HepG2 (cell line): ENCODE measurements around the gene ADCY9. TPM values are rescaled to one million over a fixed set of nuclear protein-coding genes. Genes with fewer than 3 reads are reported as not detected.

Experiments used
- CCAR2 ChIP-seq: fragments of 200-400 bp; formaldehyde crosslinking; optimal IDR thresholded peaks from 2 replicates; pipeline ENCODE3; 2018; ENCODE audit warnings: low read depth, mild to moderate bottlenecking, low read length, moderate library complexity
- KLF9 ChIP-seq: IDR thresholded peaks from 2 replicates; pipeline ENCODE4 v1.6.1; 2016; ENCODE audit warnings: low read depth
- LCORL ChIP-seq, 2 experiments: fragments of 450-650 bp in 1 of 2; sonication (generic) in 1 of 2; formaldehyde crosslinking in 1 of 2; IDR thresholded peaks; 2 replicates each; pipeline versions ENCODE4 v1.5.0 to v1.6.1; 2017 to 2020; ENCODE audit warnings: antibody characterized with exemption in 1 of 2, missing genetic modification reagents in 1 of 2
- NFYB ChIP-seq: sonication (generic); formaldehyde crosslinking; IDR thresholded peaks from 2 replicates; pipeline ENCODE4 v1.4.0; 2020; ENCODE audit warnings: missing genetic modification reagents
- POLR2A ChIP-seq, 2 experiments: IDR thresholded peaks; 2 replicates each; pipeline ENCODE4 v1.6.1; 2011; ENCODE audit warnings: low read depth in 2 of 2, low read length in 2 of 2, mild to moderate bottlenecking in 1 of 2, moderate library complexity in 1 of 2; ENCODE audit not compliant: insufficient read depth in 1 of 2
- RXRA ChIP-seq: sonication (generic); formaldehyde crosslinking; IDR thresholded peaks from 2 replicates; pipeline ENCODE4 v1.5.1; 2020; ENCODE audit warnings: missing genetic modification reagents
- SALL2 ChIP-seq: sonication (generic); formaldehyde crosslinking; IDR thresholded peaks from 2 replicates; pipeline ENCODE4 v1.8.1; 2023; ENCODE audit warnings: mild to moderate bottlenecking, missing genetic modification reagents, inconsistent platforms
- SPEN ChIP-seq: sonication (generic); formaldehyde crosslinking; IDR thresholded peaks from 2 replicates; pipeline ENCODE4 v1.5.1; 2020; ENCODE audit warnings: low read depth, mild to moderate bottlenecking, missing genetic modification reagents
- SRSF1 ChIP-seq: fragments of 200-400 bp; formaldehyde crosslinking; optimal IDR thresholded peaks from 2 replicates; pipeline ENCODE3; 2017; ENCODE audit warnings: mild to moderate bottlenecking, low read depth, low read length, moderate library complexity
- TBX3 ChIP-seq: fragments of 450-650 bp; IDR thresholded peaks from 2 replicates; pipeline ENCODE4 v1.6.1; 2017; ENCODE audit warnings: antibody characterized with exemption, mild to moderate bottlenecking, inconsistent platforms, borderline replicate concordance
- TEAD2 ChIP-seq: sonication (generic); formaldehyde crosslinking; IDR thresholded peaks from 2 replicates; pipeline ENCODE4 v1.9.0; 2021; ENCODE audit warnings: missing genetic modification reagents
- ZNF234 ChIP-seq: sonication (generic); formaldehyde crosslinking; conservative IDR thresholded peaks from 2 replicates; pipeline ENCODE4 v1.5.1; 2020; ENCODE audit warnings: mild to moderate bottlenecking, missing genetic modification reagents
- ZNF530 ChIP-seq: sonication (generic); formaldehyde crosslinking; IDR thresholded peaks from 2 replicates; pipeline ENCODE4 v1.5.0; 2020; ENCODE audit warnings: low read depth, mild to moderate bottlenecking, missing genetic modification reagents
- ZNF766 ChIP-seq: sonication (generic); formaldehyde crosslinking; IDR thresholded peaks from 2 replicates; pipeline ENCODE4 v1.5.0; 2020; ENCODE audit warnings: missing genetic modification reagents, borderline replicate concordance
- ZNF773 ChIP-seq: sonication (generic); formaldehyde crosslinking; IDR thresholded peaks from 2 replicates; pipeline ENCODE4 v1.4.0; 2020; ENCODE audit warnings: missing genetic modification reagents, borderline replicate concordance
- polyA plus RNA-seq, 8 experiments: library from polyadenylated mRNA; depleted of rRNA in 3 of 8; stranded (reverse) in 7 of 8; unstranded in 1 of 8; fragments of >200 nt; fragmentation: Illumina TruSeq in 4 of 8; extraction: Trizol in 4 of 8; gene quantifications; 2 replicates each; pipeline versions ENCODE4 v1.2.1 to v1.2.3, GENCODE V29; 2011 to 2016; ENCODE audit warnings: low read depth in 4 of 8, missing spikeins in 1 of 8, mixed read lengths in 1 of 8; ENCODE audit not compliant: insufficient read depth in 1 of 8
- total RNA-seq, 5 experiments: library from RNA; depleted of rRNA; stranded (reverse); fragments of >200 nt; fragmentation: Illumina TruSeq; extraction: Trizol; gene quantifications; 2 replicates each; pipeline ENCODE4 v1.2.3, GENCODE V29; 2016; ENCODE audit warnings: low read depth in 1 of 5
- TF ChIP-seq, protein P1 (sequence below): sonication (generic); formaldehyde crosslinking; IDR thresholded peaks from 2 replicates; pipeline ENCODE4 v1.4.0; 2020; ENCODE audit warnings: missing genetic modification reagents
- TF ChIP-seq, protein P2 (sequence below): sonication (generic); formaldehyde crosslinking; IDR thresholded peaks from 2 replicates; pipeline ENCODE4 v1.5.1; 2020; ENCODE audit warnings: mild to moderate bottlenecking, missing genetic modification reagents, borderline replicate concordance
- TF ChIP-seq, protein P3 (sequence below): sonication (generic); formaldehyde crosslinking; IDR thresholded peaks from 2 replicates; pipeline ENCODE4 v1.4.0; 2020; ENCODE audit warnings: missing genetic modification reagents

Gene ADCY9
- total and polyA plus RNA-seq, 2 of the 13 experiments (the other 11 are each of a cell fraction or from before 2014, with no cell fraction given), result 11.2 to 13.9 TPM

DNA sequence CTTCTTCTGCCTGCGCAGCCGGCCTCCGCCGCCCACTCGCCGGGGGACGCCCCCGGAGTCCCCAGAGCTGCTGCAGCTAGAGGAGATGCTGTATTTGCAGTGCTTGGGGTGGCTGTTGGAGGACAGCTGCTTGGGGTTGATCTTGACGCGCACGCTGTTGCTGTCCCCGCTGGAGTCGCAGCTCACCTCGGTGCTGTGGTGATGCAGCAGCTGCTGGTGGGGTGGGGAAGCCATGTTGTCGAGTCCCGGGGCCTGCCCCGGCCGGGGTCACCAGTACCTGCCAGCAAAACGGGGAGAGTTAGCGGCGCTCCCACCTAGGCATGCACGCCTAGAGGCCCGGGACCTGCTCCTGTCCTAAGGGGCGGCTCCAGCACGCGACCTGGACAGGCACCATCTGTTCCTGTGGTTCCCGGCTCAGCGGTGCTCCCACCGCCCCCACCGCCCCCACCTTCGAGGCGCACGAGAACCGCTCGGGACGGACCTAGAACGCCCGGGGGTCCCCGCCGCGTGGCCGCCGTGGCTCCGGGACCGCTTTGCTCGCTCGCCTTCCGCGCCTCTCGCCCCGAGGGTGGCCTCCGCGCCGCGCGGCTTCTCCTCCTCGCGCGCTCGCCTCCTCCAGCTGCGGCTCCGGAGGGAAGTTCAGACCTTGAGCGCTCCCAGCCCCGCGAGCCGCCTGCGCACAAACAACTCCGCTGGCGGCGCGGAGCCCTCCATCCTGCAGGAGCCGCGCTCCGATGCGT, 863 bp downstream of the ADCY9 start (continued):
- 0 out of 2 replicates have a peak, but pooled peaks have one; percentile 60 for TF ChIP-seq SALL2 (CRISPR knock-in tag)
- TF ChIP-seq, protein P1, sequence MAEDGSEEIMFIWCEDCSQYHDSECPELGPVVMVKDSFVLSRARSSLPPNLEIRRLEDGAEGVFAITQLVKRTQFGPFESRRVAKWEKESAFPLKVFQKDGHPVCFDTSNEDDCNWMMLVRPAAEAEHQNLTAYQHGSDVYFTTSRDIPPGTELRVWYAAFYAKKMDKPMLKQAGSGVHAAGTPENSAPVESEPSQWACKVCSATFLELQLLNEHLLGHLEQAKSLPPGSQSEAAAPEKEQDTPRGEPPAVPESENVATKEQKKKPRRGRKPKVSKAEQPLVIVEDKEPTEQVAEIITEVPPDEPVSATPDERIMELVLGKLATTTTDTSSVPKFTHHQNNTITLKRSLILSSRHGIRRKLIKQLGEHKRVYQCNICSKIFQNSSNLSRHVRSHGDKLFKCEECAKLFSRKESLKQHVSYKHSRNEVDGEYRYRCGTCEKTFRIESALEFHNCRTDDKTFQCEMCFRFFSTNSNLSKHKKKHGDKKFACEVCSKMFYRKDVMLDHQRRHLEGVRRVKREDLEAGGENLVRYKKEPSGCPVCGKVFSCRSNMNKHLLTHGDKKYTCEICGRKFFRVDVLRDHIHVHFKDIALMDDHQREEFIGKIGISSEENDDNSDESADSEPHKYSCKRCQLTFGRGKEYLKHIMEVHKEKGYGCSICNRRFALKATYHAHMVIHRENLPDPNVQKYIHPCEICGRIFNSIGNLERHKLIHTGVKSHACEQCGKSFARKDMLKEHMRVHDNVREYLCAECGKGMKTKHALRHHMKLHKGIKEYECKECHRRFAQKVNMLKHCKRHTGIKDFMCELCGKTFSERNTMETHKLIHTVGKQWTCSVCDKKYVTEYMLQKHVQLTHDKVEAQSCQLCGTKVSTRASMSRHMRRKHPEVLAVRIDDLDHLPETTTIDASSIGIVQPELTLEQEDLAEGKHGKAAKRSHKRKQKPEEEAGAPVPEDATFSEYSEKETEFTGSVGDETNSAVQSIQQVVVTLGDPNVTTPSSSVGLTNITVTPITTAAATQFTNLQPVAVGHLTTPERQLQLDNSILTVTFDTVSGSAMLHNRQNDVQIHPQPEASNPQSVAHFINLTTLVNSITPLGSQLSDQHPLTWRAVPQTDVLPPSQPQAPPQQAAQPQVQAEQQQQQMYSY (CRISPR knock-in tag), result peak; percentile 18; the same call in 1 of the 2 replicates
- TF ChIP-seq ZNF773 (CRISPR knock-in tag), result 0 out of 2 replicates have a peak, but pooled peaks have one; percentile 40
- TF ChIP-seq CCAR2, result no peak
- TF ChIP-seq ZNF766 (CRISPR knock-in tag), result peak; percentile 32; the same call in 1 of the 2 replicates
- TF ChIP-seq SRSF1, result no peak
- TF ChIP-seq POLR2A (IDR thresholded peaks at IDR 0.05; ENCODE audit: insufficient read depth in 1 of 2, low read depth in 2 of 2, low read length in 2 of 2), result no peak
- no peak for TF ChIP-seq ZNF530 (CRISPR knock-in tag)
- TF ChIP-seq TBX3, result no peak
- no peak for TF ChIP-seq NFYB
- no peak for TF ChIP-seq LCORL (IDR thresholded peaks at IDR 0.05)
- 0 out of 2 replicates have a peak, but pooled peaks have one; percentile 45 for TF ChIP-seq LCORL (CRISPR knock-in tag; IDR thresholded peaks at IDR 0.05)
- 0 out of 2 replicates have a peak, but pooled peaks have one; percentile 58 for TF ChIP-seq ZNF234 (CRISPR knock-in tag)
- peak; percentile 12; the same call in 1 of the 2 replicates for TF ChIP-seq RXRA
- peak; percentile 41; the same call in 1 of the 2 replicates for TF ChIP-seq SPEN (CRISPR knock-in tag)
- TF ChIP-seq TEAD2 (CRISPR knock-in tag), result no peak
- TF ChIP-seq, protein P2, sequence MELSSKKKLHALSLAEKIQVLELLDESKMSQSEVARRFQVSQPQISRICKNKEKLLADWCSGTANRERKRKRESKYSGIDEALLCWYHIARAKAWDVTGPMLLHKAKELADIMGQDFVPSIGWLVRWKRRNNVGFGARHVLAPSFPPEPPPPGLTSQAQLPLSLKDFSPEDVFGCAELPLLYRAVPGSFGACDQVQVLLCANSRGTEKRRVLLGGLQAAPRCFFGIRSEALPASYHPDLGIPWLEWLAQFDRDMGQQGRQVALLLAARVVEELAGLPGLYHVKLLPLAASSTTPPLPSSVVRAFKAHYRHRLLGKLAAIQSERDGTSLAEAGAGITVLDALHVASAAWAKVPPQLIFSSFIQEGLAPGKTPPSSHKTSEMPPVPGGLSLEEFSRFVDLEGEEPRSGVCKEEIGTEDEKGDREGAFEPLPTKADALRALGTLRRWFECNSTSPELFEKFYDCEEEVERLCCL, result 0 out of 2 replicates have a peak, but pooled peaks have one; percentile 13
- no peak for TF ChIP-seq KLF9 (CRISPR knock-in tag)
- TF ChIP-seq, protein P3, sequence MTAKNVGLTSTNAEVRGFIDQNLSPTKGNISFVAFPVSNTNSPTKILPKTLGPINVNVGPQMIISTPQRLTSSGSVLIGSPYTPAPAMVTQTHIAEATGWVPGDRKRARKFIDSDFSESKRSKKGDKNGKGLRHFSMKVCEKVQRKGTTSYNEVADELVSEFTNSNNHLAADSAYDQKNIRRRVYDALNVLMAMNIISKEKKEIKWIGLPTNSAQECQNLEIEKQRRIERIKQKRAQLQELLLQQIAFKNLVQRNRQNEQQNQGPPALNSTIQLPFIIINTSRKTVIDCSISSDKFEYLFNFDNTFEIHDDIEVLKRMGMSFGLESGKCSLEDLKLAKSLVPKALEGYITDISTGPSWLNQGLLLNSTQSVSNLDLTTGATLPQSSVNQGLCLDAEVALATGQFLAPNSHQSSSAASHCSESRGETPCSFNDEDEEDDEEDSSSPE (CRISPR knock-in tag), result peak; percentile 20; the same call in 1 of the 2 replicates
